Measurements from ENCODE around the gene PRKAR1A. TPM values are rescaled to one million over a fixed set of nuclear protein-coding genes. Genes with fewer than 3 reads are reported as not detected.

PRKAR1A gene
- 174 TPM for total RNA-seq (2021; ENCODE audit: unreplicated experiment)
- 124 TPM for polyA plus RNA-seq (2012; ENCODE audit: insufficient read length)
- Bru-seq, nascent RNA, result percentile 88 among the genes with signal in this experiment
- percentile 93 among the genes with signal in this experiment for BruChase-seq, experiment 1, labeled RNA remaining after a 2-hour chase
- percentile 97 among the genes with signal in this experiment for BruChase-seq, experiment 2, labeled RNA remaining after a 6-hour chase
- long read RNA-seq, full-length matches to known transcripts, result 474 of 577 reads
- long read RNA-seq, partial matches to known transcripts, result 30 of 577 reads
- long read RNA-seq, other reads (novel, unspliced or antisense), result 73 of 577 reads

DNA sequence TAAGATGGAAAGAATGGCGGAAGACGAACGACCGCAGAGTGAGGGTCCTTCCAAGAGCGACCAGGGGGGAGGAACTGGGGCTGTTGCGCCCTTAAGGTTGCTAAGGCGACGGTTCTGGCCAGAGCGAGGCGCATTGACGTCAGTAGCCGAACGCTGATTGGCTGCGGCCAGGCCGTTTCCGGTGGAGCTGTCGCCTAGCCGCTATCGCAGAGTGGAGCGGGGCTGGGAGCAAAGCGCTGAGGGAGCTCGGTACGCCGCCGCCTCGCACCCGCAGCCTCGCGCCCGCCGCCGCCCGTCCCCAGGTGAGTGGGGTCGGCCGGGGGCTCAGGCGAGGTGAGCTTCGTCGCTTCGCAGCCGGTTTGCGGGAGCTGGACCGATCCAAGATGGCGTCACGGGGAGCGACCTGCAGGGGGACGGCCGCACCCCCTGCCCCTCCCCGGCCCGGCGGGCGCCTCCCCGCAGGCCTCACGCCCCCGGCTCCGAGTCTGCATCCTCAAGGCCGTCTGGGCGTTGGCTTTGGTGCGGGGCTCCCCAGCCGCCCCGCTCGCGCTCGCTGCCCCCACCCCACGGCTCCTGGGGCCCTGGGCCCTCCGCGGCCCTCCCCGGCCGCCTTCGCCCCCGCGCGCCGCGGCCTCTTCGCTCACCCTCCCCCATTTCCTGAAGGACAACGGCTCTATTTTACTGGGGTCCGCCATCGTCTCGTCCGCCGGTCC, at the start of gene PRKAR1A:
PRKAR1A (plus strand) TSS at position 184 of the 713 bp plus-strand sequence. CDS start 2,970 bp downstream, outside the sequence.
- DNase-seq (ENCODE audit: low read depth, low spot score) (peak; percentile 63), ATAC-seq (peak; percentile 96)
- POLR2A ChIA-PET, result no interaction called here
- in situ Hi-C loops (cut with HindIII; ENCODE audit: low pct_unique_long_range_greater_than_20kb, low sequenced_read_pairs) (no loop called here), intact Hi-C loops (cut with micrococcal nuclease; ENCODE audit: unreplicated experiment) (no loop called here)
- no TSS peak for BruUV-seq (replicated peaks)
- CTCF ChIA-PET, result no interaction called here
- Histone ChIP-seq H3K36me3 (ENCODE audit: control insufficient read depth, insufficient read depth, low read length) (peaks cover 28% of the 10 kb centered on the region), H3K27ac (ENCODE audit: low read length) (peak within 1 kb of the TSS; percentile 93), H3K4me3 (ENCODE audit: low read depth in 2 of 2, low read length in 2 of 2) (peak within 1 kb of the TSS; percentile 96 to 97), H3K4me1 (ENCODE audit: control insufficient read depth, insufficient read depth, low read length) (peaks cover 7% of the 10 kb centered on the region; the same call in 1 of the 2 replicates), H3K9me3 (ENCODE audit: control insufficient read depth, insufficient read depth, low read depth, low read length) (no peaks in the 10 kb centered on the region), H3K27me3 (ENCODE audit: control insufficient read depth, insufficient read depth, low read length) (no peaks in the 10 kb centered on the region)
- TF ChIP-seq TCF7L2 (IDR thresholded peaks at IDR 0.05; ENCODE audit: low read depth, low read length) (no peak), SIN3A (IDR thresholded peaks at IDR 0.05; ENCODE audit: borderline replicate concordance, insufficient read depth, low read depth, low read length) (peak; percentile 82; the same call in 1 of the 2 replicates), POLR2AphosphoS5 (IDR thresholded peaks at IDR 0.05; ENCODE audit: low read depth, low read length) (peak; percentile 65)
- TF ChIP-seq, protein P1, sequence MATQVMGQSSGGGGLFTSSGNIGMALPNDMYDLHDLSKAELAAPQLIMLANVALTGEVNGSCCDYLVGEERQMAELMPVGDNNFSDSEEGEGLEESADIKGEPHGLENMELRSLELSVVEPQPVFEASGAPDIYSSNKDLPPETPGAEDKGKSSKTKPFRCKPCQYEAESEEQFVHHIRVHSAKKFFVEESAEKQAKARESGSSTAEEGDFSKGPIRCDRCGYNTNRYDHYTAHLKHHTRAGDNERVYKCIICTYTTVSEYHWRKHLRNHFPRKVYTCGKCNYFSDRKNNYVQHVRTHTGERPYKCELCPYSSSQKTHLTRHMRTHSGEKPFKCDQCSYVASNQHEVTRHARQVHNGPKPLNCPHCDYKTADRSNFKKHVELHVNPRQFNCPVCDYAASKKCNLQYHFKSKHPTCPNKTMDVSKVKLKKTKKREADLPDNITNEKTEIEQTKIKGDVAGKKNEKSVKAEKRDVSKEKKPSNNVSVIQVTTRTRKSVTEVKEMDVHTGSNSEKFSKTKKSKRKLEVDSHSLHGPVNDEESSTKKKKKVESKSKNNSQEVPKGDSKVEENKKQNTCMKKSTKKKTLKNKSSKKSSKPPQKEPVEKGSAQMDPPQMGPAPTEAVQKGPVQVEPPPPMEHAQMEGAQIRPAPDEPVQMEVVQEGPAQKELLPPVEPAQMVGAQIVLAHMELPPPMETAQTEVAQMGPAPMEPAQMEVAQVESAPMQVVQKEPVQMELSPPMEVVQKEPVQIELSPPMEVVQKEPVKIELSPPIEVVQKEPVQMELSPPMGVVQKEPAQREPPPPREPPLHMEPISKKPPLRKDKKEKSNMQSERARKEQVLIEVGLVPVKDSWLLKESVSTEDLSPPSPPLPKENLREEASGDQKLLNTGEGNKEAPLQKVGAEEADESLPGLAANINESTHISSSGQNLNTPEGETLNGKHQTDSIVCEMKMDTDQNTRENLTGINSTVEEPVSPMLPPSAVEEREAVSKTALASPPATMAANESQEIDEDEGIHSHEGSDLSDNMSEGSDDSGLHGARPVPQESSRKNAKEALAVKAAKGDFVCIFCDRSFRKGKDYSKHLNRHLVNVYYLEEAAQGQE (IDR thresholded peaks at IDR 0.05; ENCODE audit: insufficient read depth in 1 of 2, low read depth in 2 of 2, low read length in 1 of 2), result no peak
- TF ChIP-seq, protein P2, sequence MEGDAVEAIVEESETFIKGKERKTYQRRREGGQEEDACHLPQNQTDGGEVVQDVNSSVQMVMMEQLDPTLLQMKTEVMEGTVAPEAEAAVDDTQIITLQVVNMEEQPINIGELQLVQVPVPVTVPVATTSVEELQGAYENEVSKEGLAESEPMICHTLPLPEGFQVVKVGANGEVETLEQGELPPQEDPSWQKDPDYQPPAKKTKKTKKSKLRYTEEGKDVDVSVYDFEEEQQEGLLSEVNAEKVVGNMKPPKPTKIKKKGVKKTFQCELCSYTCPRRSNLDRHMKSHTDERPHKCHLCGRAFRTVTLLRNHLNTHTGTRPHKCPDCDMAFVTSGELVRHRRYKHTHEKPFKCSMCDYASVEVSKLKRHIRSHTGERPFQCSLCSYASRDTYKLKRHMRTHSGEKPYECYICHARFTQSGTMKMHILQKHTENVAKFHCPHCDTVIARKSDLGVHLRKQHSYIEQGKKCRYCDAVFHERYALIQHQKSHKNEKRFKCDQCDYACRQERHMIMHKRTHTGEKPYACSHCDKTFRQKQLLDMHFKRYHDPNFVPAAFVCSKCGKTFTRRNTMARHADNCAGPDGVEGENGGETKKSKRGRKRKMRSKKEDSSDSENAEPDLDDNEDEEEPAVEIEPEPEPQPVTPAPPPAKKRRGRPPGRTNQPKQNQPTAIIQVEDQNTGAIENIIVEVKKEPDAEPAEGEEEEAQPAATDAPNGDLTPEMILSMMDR (IDR thresholded peaks at IDR 0.05), result no peak

DNA sequence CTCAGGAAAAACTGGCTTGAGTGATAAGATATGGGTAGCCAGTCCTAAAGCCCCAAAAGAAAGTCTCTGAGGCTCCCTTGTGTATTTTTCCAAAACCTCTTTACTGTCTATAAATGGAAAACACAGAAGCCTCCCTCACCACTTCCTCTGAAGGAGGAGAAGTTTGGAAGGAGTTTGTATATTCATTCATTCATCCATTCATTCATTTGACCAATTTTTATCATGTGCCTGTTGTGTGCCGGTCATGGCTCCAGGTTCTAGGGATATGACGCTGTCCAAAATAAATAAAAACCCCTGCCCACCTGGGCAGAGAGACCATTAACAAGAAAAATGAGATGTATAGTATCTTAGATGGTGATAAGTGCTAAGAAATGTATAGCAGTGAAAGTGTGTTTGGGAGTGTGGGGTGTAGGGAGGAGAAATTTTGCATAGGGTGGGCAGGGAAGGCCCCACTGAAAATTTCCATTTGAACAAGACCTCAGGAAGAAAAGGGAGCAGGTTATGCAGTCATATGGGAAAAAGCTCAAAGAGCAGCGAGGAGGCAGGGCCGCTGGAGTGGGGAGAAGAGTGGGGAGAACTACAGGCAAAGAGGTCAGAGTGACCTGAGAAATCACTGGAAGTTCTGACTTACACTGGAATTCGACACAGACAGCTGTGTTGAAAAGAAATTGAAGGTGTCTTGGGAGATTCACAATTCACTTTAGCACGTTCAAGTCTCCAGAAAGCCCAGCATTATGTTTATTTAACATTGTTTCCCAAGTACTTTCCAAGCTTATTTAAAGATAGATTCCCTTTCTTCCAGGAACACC, 48.8 kb upstream of the PRKAR1A start:
- Histone ChIP-seq H3K4me3 (ENCODE audit: low read depth in 2 of 2, low read length in 2 of 2) (no peak overlapping the region), H3K9me3 (ENCODE audit: control insufficient read depth, insufficient read depth, low read depth, low read length) (no peaks in the 10 kb centered on the region), H3K27ac (ENCODE audit: low read length) (no peak overlapping the region), H3K4me1 (ENCODE audit: control insufficient read depth, insufficient read depth, low read length) (no peaks in the 10 kb centered on the region; the same call in 1 of the 2 replicates), H3K36me3 (ENCODE audit: control insufficient read depth, insufficient read depth, low read length) (no peaks in the 10 kb centered on the region), H3K27me3 (ENCODE audit: control insufficient read depth, insufficient read depth, low read length) (no peaks in the 10 kb centered on the region)
- ChIA-PET POLR2A (no interaction called here), CTCF (interaction anchor here (0.7 kb wide), 1 partner anchor 11 kb away, joined by 3 read pairs; no protein-coding TSS in a partner anchor)
- BruUV-seq (replicated peaks), result no TSS peak
- TF ChIP-seq, protein P2 (IDR thresholded peaks at IDR 0.05), result peak; percentile 40
- no peak for TF ChIP-seq SIN3A (IDR thresholded peaks at IDR 0.05; ENCODE audit: borderline replicate concordance, insufficient read depth, low read depth, low read length)
- in situ Hi-C loops (cut with HindIII; ENCODE audit: low pct_unique_long_range_greater_than_20kb, low sequenced_read_pairs), result no loop called here
- intact Hi-C loops (cut with micrococcal nuclease; ENCODE audit: unreplicated experiment), result loop anchor here (2.0 to 10.0 kb wide), 5 partner anchors 201 to 499 kb away; no protein-coding TSS in a partner anchor
- ATAC-seq (no peak), DNase-seq (ENCODE audit: low read depth, low spot score) (no peak)
